ENCODE measurements around the gene CIPC.
A peak's percentile ranks its signal among the peaks of the same experiment; 100 is the strongest.

The CIPC gene

GRCh38 chr14:77097700-77098528 lies at the start of gene CIPC:
Gene CIPC, plus strand, starts transcription at chr14:77098258. Its CDS starts 7,451 bp downstream, at chr14:77105709.
- H3K4me1 ChIP-seq (ENCODE audit: control insufficient read depth, insufficient read depth, low read length) = peaks cover 35% of the 10 kb centered on the region
- H3K27me3 ChIP-seq (ENCODE audit: control insufficient read depth, insufficient read depth, low read length) = no peaks in the 10 kb centered on the region
- peaks cover 3% of the 10 kb centered on the region for H3K36me3 ChIP-seq (ENCODE audit: control insufficient read depth, insufficient read depth, low read length)
- H3K9ac ChIP-seq (ENCODE audit: low read length) = peak within 1 kb of the TSS; percentile 99
- H3K9me3 ChIP-seq (ENCODE audit: control insufficient read depth, low read length) = no peaks in the 10 kb centered on the region
- peak within 1 kb of the TSS; percentile 99 for H3K4me3 ChIP-seq (ENCODE audit: low read length)

- H3K9me3 ChIP-seq (ENCODE audit: control insufficient read depth, low read length) = no peaks in the 10 kb centered on the region
- H3K9ac ChIP-seq (ENCODE audit: low read length) = no peak overlapping the region
- no peaks in the 10 kb centered on the region for H3K36me3 ChIP-seq (ENCODE audit: control insufficient read depth, insufficient read depth, low read length)
- no peaks in the 10 kb centered on the region for H3K27me3 ChIP-seq (ENCODE audit: control insufficient read depth, insufficient read depth, low read length)
- peaks cover 29% of the 10 kb centered on the region for H3K4me1 ChIP-seq (ENCODE audit: control insufficient read depth, insufficient read depth, low read length)
- H3K4me3 ChIP-seq (ENCODE audit: low read length) = no peak overlapping the region
Observed at GRCh38 chr14:77051116-77051515, 46.9 kb upstream of the CIPC start.

- no peaks in the 10 kb centered on the region for H3K27me3 ChIP-seq (ENCODE audit: control insufficient read depth, insufficient read depth, low read length)
- no peaks in the 10 kb centered on the region for H3K9me3 ChIP-seq (ENCODE audit: control insufficient read depth, low read length)
- H3K4me3 ChIP-seq (ENCODE audit: low read length) = no peak overlapping the region
- peaks cover 25% of the 10 kb centered on the region for H3K4me1 ChIP-seq (ENCODE audit: control insufficient read depth, insufficient read depth, low read length)
- peak overlapping the region; percentile 7 for H3K9ac ChIP-seq (ENCODE audit: low read length)
- no peaks in the 10 kb centered on the region for H3K36me3 ChIP-seq (ENCODE audit: control insufficient read depth, insufficient read depth, low read length)
Observed at GRCh38 chr14:77052281-77053044, 45.6 kb upstream of the CIPC start.

- Histone ChIP-seq H3K36me3 (ENCODE audit: control insufficient read depth, insufficient read depth, low read length) (no peaks in the 10 kb centered on the region), H3K4me1 (ENCODE audit: control insufficient read depth, insufficient read depth, low read length) (peaks cover 25% of the 10 kb centered on the region), H3K4me3 (ENCODE audit: low read length) (no peak overlapping the region), H3K9ac (ENCODE audit: low read length) (peak overlapping the region; percentile 7), H3K27me3 (ENCODE audit: control insufficient read depth, insufficient read depth, low read length) (no peaks in the 10 kb centered on the region), H3K9me3 (ENCODE audit: control insufficient read depth, low read length) (no peaks in the 10 kb centered on the region)
Observed at GRCh38 chr14:77053046-77053841, 44.8 kb upstream of the CIPC start.

- no peak overlapping the region for H3K4me3 ChIP-seq (ENCODE audit: low read length)
- H3K9ac ChIP-seq (ENCODE audit: low read length) = no peak overlapping the region
- H3K4me1 ChIP-seq (ENCODE audit: control insufficient read depth, insufficient read depth, low read length) = peaks cover 25% of the 10 kb centered on the region
- H3K27me3 ChIP-seq (ENCODE audit: control insufficient read depth, insufficient read depth, low read length) = no peaks in the 10 kb centered on the region
- no peaks in the 10 kb centered on the region for H3K36me3 ChIP-seq (ENCODE audit: control insufficient read depth, insufficient read depth, low read length)
- no peaks in the 10 kb centered on the region for H3K9me3 ChIP-seq (ENCODE audit: control insufficient read depth, low read length)
Observed at GRCh38 chr14:77055306-77055705, 42.8 kb upstream of the CIPC start.

- Histone ChIP-seq H3K4me1 (ENCODE audit: control insufficient read depth, insufficient read depth, low read length) (peaks cover 23% of the 10 kb centered on the region), H3K36me3 (ENCODE audit: control insufficient read depth, insufficient read depth, low read length) (no peaks in the 10 kb centered on the region), H3K9me3 (ENCODE audit: control insufficient read depth, low read length) (no peaks in the 10 kb centered on the region), H3K4me3 (ENCODE audit: low read length) (no peak overlapping the region), H3K9ac (ENCODE audit: low read length) (no peak overlapping the region), H3K27me3 (ENCODE audit: control insufficient read depth, insufficient read depth, low read length) (no peaks in the 10 kb centered on the region)
Observed at GRCh38 chr14:77055981-77056380, 42.1 kb upstream of the CIPC start.

GRCh38 chr14:77058117-77058516 lies 39.9 kb upstream of the CIPC start:
- Histone ChIP-seq H3K9ac (ENCODE audit: low read length) (no peak overlapping the region), H3K4me3 (ENCODE audit: low read length) (no peak overlapping the region), H3K27me3 (ENCODE audit: control insufficient read depth, insufficient read depth, low read length) (no peaks in the 10 kb centered on the region), H3K36me3 (ENCODE audit: control insufficient read depth, insufficient read depth, low read length) (no peaks in the 10 kb centered on the region), H3K9me3 (ENCODE audit: control insufficient read depth, low read length) (no peaks in the 10 kb centered on the region), H3K4me1 (ENCODE audit: control insufficient read depth, insufficient read depth, low read length) (peaks cover 11% of the 10 kb centered on the region)

- Histone ChIP-seq H3K4me3 (ENCODE audit: low read length) (no peak overlapping the region), H3K9ac (ENCODE audit: low read length) (no peak overlapping the region), H3K36me3 (ENCODE audit: control insufficient read depth, insufficient read depth, low read length) (no peaks in the 10 kb centered on the region), H3K9me3 (ENCODE audit: control insufficient read depth, low read length) (no peaks in the 10 kb centered on the region), H3K27me3 (ENCODE audit: control insufficient read depth, insufficient read depth, low read length) (no peaks in the 10 kb centered on the region), H3K4me1 (ENCODE audit: control insufficient read depth, insufficient read depth, low read length) (peaks cover 6% of the 10 kb centered on the region)
Observed at GRCh38 chr14:77058785-77059184, 39.3 kb upstream of the CIPC start.

GRCh38 chr14:77059276-77059915 lies 38.7 kb upstream of the CIPC start:
- Histone ChIP-seq H3K9ac (ENCODE audit: low read length) (no peak overlapping the region), H3K4me3 (ENCODE audit: low read length) (no peak overlapping the region), H3K9me3 (ENCODE audit: control insufficient read depth, low read length) (no peaks in the 10 kb centered on the region), H3K36me3 (ENCODE audit: control insufficient read depth, insufficient read depth, low read length) (no peaks in the 10 kb centered on the region), H3K27me3 (ENCODE audit: control insufficient read depth, insufficient read depth, low read length) (no peaks in the 10 kb centered on the region), H3K4me1 (ENCODE audit: control insufficient read depth, insufficient read depth, low read length) (peaks cover 11% of the 10 kb centered on the region)

GRCh38 chr14:77061630-77062257 lies 36.3 kb upstream of the CIPC start:
- no peaks in the 10 kb centered on the region for H3K9me3 ChIP-seq (ENCODE audit: control insufficient read depth, low read length)

GRCh38 chr14:77062261-77062660 lies 35.8 kb upstream of the CIPC start:
- peaks cover 18% of the 10 kb centered on the region for H3K4me1 ChIP-seq (ENCODE audit: control insufficient read depth, insufficient read depth, low read length)
- no peak overlapping the region for H3K4me3 ChIP-seq (ENCODE audit: low read length)
- no peak overlapping the region for H3K9ac ChIP-seq (ENCODE audit: low read length)
- H3K36me3 ChIP-seq (ENCODE audit: control insufficient read depth, insufficient read depth, low read length) = no peaks in the 10 kb centered on the region
- H3K27me3 ChIP-seq (ENCODE audit: control insufficient read depth, insufficient read depth, low read length) = no peaks in the 10 kb centered on the region
- H3K9me3 ChIP-seq (ENCODE audit: control insufficient read depth, low read length) = no peaks in the 10 kb centered on the region

More at GRCh38 chr14:77061630-77062257, 36.3 kb upstream of the CIPC start:
- no peaks in the 10 kb centered on the region for H3K27me3 ChIP-seq (ENCODE audit: control insufficient read depth, insufficient read depth, low read length)
- H3K4me3 ChIP-seq (ENCODE audit: low read length) = no peak overlapping the region
- no peak overlapping the region for H3K9ac ChIP-seq (ENCODE audit: low read length)
- peaks cover 18% of the 10 kb centered on the region for H3K4me1 ChIP-seq (ENCODE audit: control insufficient read depth, insufficient read depth, low read length)
- no peaks in the 10 kb centered on the region for H3K36me3 ChIP-seq (ENCODE audit: control insufficient read depth, insufficient read depth, low read length)

All from mucosa of stomach (tissue), 1 donor.